SK-N-SH (cell line): Measurements from ENCODE around the gene CTNNB1. TPM values are rescaled to one million over a fixed set of nuclear protein-coding genes. Genes with fewer than 3 reads are reported as not detected.

ENCODE experiments used
- CTCF ChIA-PET: fragments of 300-600, 350-600 bp; formaldehyde crosslinking; extraction: SDS; loops from one replicate; lab custom pipeline; 2021; lab: Yijun Ruan, JAX
- POLR2A ChIA-PET: fragments of 350-600 bp; sonication (Branson Sonifier 250); formaldehyde crosslinking; extraction: SDS; loops from one replicate; lab custom pipeline; 2020; ENCODE audit warnings: antibody characterized with exemption, inconsistent platforms; lab: Yijun Ruan, JAX
- DNase-seq: peaks from one replicate; pipeline ENCODE4 v3.0.0; 2012
- H2AFZ ChIP-seq: fragments of 200-600 bp; sonication (generic); 2 replicates; pipeline ENCODE4 v1.8.1; 2016; ENCODE audit warnings: antibody characterized with exemption, mild to moderate bottlenecking, low read depth
- H3F3A ChIP-seq: fragments of 200-600 bp; sonication (generic); replicated peaks from 2 replicates; pipeline ENCODE3; 2016; ENCODE audit warnings: antibody characterized with exemption, mild to moderate bottlenecking; ENCODE audit not compliant: insufficient read depth
- H3K27ac ChIP-seq, 2 experiments: fragments of 200-500 bp in 1 of 2; fragments of 200-600 bp in 1 of 2; sonication (Bioruptor generic) in 1 of 2; sonication (generic), shearing (Covaris generic) in 1 of 2; 2 replicates each; pipeline versions ENCODE4 v1.5.1 to v1.6.1; 2014 to 2016; ENCODE audit warnings: low read depth in 2 of 2, inconsistent platforms in 1 of 2, low read length in 1 of 2, mild to moderate bottlenecking in 1 of 2, mixed read lengths in 1 of 2
- H3K27me3 ChIP-seq: fragments of 200-600 bp; sonication (generic), shearing (Covaris generic); 2 replicates; pipeline ENCODE4 v1.6.1; 2016; ENCODE audit warnings: mixed run types; ENCODE audit not compliant: insufficient read depth
- H3K36me3 ChIP-seq, 2 experiments: fragments of 200-500 bp in 1 of 2; fragments of 200-600 bp in 1 of 2; sonication (Bioruptor generic) in 1 of 2; sonication (generic) in 1 of 2; replicated peaks in 1 of 2; 2 replicates each; pipeline versions ENCODE3 to v1.5.1; 2014 to 2016; ENCODE audit warnings: low read length in 1 of 2, mild to moderate bottlenecking in 1 of 2; ENCODE audit not compliant: insufficient read depth in 2 of 2, control insufficient read depth in 1 of 2
- H3K4me1 ChIP-seq, 2 experiments: fragments of 200-500 bp in 1 of 2; fragments of 200-600 bp in 1 of 2; sonication (Bioruptor generic) in 1 of 2; sonication (generic), shearing (Covaris generic) in 1 of 2; 2 replicates each; pipeline versions ENCODE4 v1.5.1 to v1.6.1; 2014 to 2016; ENCODE audit warnings: low read depth in 1 of 2, low read length in 1 of 2, mixed run types in 1 of 2; ENCODE audit not compliant: insufficient read depth in 2 of 2, control insufficient read depth in 1 of 2
- H3K4me2 ChIP-seq: fragments of 200-600 bp; sonication (generic), shearing (Covaris generic); 2 replicates; pipeline ENCODE4 v1.6.1; 2017; ENCODE audit warnings: mixed run types
- H3K4me3 ChIP-seq, 2 experiments: fragments of 200-500 bp in 1 of 2; fragments of 200-600 bp in 1 of 2; sonication (Bioruptor generic) in 1 of 2; sonication (generic), shearing (Covaris generic) in 1 of 2; 2 replicates each; pipeline versions ENCODE4 v1.5.1 to v1.8.1; 2014 to 2016; ENCODE audit warnings: low read depth in 2 of 2, inconsistent platforms in 1 of 2, low read length in 1 of 2, mild to moderate bottlenecking in 1 of 2, mixed read lengths in 1 of 2, moderate library complexity in 1 of 2
- H3K79me2 ChIP-seq: fragments of 200-600 bp; sonication (generic); 2 replicates; pipeline ENCODE4 v1.8.1; 2017; ENCODE audit warnings: mild to moderate bottlenecking; ENCODE audit not compliant: insufficient read depth
- H3K9ac ChIP-seq: fragments of 200-600 bp; sonication (generic); 2 replicates; pipeline ENCODE4 v1.6.1; 2017; ENCODE audit warnings: mixed run types
- H3K9me2 ChIP-seq: fragments of 200-600 bp; sonication (generic); 2 replicates; pipeline ENCODE4 v1.6.1; 2017; ENCODE audit warnings: mixed run types
- H3K9me3 ChIP-seq: fragments of 200-600 bp; sonication (generic); 2 replicates; pipeline ENCODE4 v1.6.1; 2017; ENCODE audit warnings: mixed run types, mild to moderate bottlenecking, moderate library complexity
- H4K20me1 ChIP-seq: fragments of 200-600 bp; sonication (generic); 2 replicates; pipeline ENCODE4 v1.6.1; 2017; ENCODE audit warnings: mild to moderate bottlenecking, mixed run types; ENCODE audit not compliant: insufficient read depth
- CHD2 ChIP-seq: fragments of 150-350 bp; IDR thresholded peaks from 2 replicates; pipeline ENCODE4 v1.6.1; 2018; ENCODE audit warnings: low read length; ENCODE audit not compliant: partially characterized antibody
- ELF1 ChIP-seq: IDR thresholded peaks from 2 replicates; pipeline ENCODE4 v1.4.0; 2012
- EZH2phosphoT487 ChIP-seq: fragments of 200-600 bp; sonication (generic); IDR thresholded peaks from 2 replicates; pipeline ENCODE4 v1.6.1; 2017; ENCODE audit warnings: low read depth, mixed run types, mild to moderate bottlenecking, antibody characterized with exemption, moderate library complexity, borderline replicate concordance
- FOSL2 ChIP-seq: IDR thresholded peaks from 2 replicates; pipeline ENCODE4 v1.4.0; 2012; ENCODE audit warnings: low read depth, mild to moderate bottlenecking, moderate library complexity, borderline replicate concordance
- GABPA ChIP-seq: IDR thresholded peaks from 2 replicates; pipeline ENCODE4 v1.4.0; 2012; ENCODE audit warnings: low read depth, mild to moderate bottlenecking
- MXI1 ChIP-seq: IDR thresholded peaks from 2 replicates; pipeline ENCODE4 v1.6.1; 2012; ENCODE audit warnings: mild to moderate bottlenecking, low read depth, low read length, improper control_type of control experiment
- POLR2AphosphoS5 ChIP-seq: IDR thresholded peaks from 2 replicates; pipeline ENCODE4 v1.6.1; 2012; ENCODE audit warnings: low read depth, low read length
- RCOR1 ChIP-seq: fragments of 150-350 bp; IDR thresholded peaks from 2 replicates; pipeline ENCODE4 v1.6.1; 2017; ENCODE audit warnings: antibody characterized with exemption, low read length
- RFX5 ChIP-seq: IDR thresholded peaks from 2 replicates; pipeline ENCODE4 v1.6.1; 2012; ENCODE audit warnings: mild to moderate bottlenecking, improper control_type of control experiment, low read length
- RXRA ChIP-seq: IDR thresholded peaks from 2 replicates; pipeline ENCODE4 v1.4.0; 2012; ENCODE audit warnings: low read depth, mild to moderate bottlenecking, borderline replicate concordance
- SIN3A ChIP-seq: IDR thresholded peaks from 2 replicates; pipeline ENCODE4 v1.6.1; 2012; ENCODE audit warnings: low read depth, mild to moderate bottlenecking, low read length, moderate library complexity, borderline replicate concordance
- TAF1 ChIP-seq: IDR thresholded peaks from 2 replicates; pipeline ENCODE4 v1.6.1; 2012; ENCODE audit warnings: low read depth, mild to moderate bottlenecking, low read length, moderate library complexity, borderline replicate concordance
- TEAD4 ChIP-seq: IDR thresholded peaks from 2 replicates; pipeline ENCODE4 v1.4.0; 2012; ENCODE audit warnings: mild to moderate bottlenecking, borderline replicate concordance; ENCODE audit not compliant: insufficient read depth
- YY1 ChIP-seq: IDR thresholded peaks from 2 replicates; pipeline ENCODE4 v1.4.0; 2012; ENCODE audit warnings: low read depth, mild to moderate bottlenecking
- WGBS: methylation state at CpG from one replicate; pipeline ENCODE4 v1.1.6; 2017; ENCODE audit warnings: low lambda C conversion rate; 5-methylcytosine and 5-hydroxymethylcytosine counted together
- polyA plus RNA-seq, 3 experiments: library from polyadenylated mRNA; depleted of rRNA; stranded (reverse); fragments of >200 nt; gene quantifications; 2 replicates each; pipeline ENCODE4 v1.2.3, GENCODE V29; 2012
- TF ChIP-seq, protein P1 (sequence below): IDR thresholded peaks from 2 replicates; pipeline ENCODE4 v1.4.0; 2012; ENCODE audit warnings: low read depth, borderline replicate concordance
- TF ChIP-seq, protein P2 (sequence below): fragments of 150-350 bp; IDR thresholded peaks from 2 replicates; pipeline ENCODE4 v1.6.1; 2017; ENCODE audit warnings: antibody characterized with exemption, low read length, low read depth, borderline replicate concordance
- TF ChIP-seq, protein P3 (sequence below): IDR thresholded peaks from 2 replicates; pipeline ENCODE4; 2012
- TF ChIP-seq, protein P4 (sequence below): IDR thresholded peaks from 2 replicates; pipeline ENCODE4 v1.4.0; 2012; ENCODE audit warnings: low read depth, borderline replicate concordance
- TF ChIP-seq, protein P5 (sequence below): IDR thresholded peaks from 2 replicates; pipeline ENCODE4 v1.4.0; 2012; ENCODE audit warnings: low read depth

Gene CTNNB1
- polyA plus RNA-seq, 1 of the 3 experiments (the other 2 are of a cell fraction): 178 TPM

DNA sequence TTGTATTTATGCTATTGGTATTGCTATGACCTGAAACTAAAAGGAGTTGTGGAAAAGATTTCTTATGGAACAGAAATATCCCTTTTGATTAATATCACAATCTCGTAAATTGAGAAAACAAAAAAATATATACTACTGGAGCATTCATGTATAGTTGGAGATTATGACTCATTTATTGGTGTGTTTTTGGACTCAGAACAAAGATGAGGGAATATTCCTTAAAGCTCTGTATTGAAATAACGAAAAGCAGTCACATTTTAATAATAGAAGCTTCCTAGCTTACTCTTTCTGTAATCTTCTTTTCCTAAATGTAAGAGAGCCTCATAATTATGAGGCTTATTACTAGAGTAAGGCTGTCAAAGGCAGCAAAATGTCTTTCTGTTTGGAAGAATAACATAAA is 14.3 kb downstream of the CTNNB1 start:
- Histone ChIP-seq H3K9ac (no peak overlapping the region), H3K9me3 (no peaks in the 10 kb centered on the region), H3K27ac (no peak overlapping the region), H3K36me3 (peaks cover 0 to 12% of the 10 kb centered on the region in 2 experiments), H3K9me2 (no peaks in the 10 kb centered on the region), H3K4me1 (peaks cover 0 to 6% of the 10 kb centered on the region in 2 experiments; a peak in 3 of 4 replicates), H2AFZ (no peak overlapping the region), H3K79me2 (peaks cover 100% of the 10 kb centered on the region), H3K27me3 (no peaks in the 10 kb centered on the region), H4K20me1 (peaks cover 100% of the 10 kb centered on the region), H3F3A (peaks cover 12% of the 10 kb centered on the region), H3K4me2 (no peak overlapping the region), H3K4me3 (no peak overlapping the region)
- no peak for TF ChIP-seq ELF1
- no peak for TF ChIP-seq GABPA
- TF ChIP-seq, protein P1, sequence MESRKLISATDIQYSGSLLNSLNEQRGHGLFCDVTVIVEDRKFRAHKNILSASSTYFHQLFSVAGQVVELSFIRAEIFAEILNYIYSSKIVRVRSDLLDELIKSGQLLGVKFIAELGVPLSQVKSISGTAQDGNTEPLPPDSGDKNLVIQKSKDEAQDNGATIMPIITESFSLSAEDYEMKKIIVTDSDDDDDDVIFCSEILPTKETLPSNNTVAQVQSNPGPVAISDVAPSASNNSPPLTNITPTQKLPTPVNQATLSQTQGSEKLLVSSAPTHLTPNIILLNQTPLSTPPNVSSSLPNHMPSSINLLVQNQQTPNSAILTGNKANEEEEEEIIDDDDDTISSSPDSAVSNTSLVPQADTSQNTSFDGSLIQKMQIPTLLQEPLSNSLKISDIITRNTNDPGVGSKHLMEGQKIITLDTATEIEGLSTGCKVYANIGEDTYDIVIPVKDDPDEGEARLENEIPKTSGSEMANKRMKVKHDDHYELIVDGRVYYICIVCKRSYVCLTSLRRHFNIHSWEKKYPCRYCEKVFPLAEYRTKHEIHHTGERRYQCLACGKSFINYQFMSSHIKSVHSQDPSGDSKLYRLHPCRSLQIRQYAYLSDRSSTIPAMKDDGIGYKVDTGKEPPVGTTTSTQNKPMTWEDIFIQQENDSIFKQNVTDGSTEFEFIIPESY: no peak
- TF ChIP-seq, protein P2, sequence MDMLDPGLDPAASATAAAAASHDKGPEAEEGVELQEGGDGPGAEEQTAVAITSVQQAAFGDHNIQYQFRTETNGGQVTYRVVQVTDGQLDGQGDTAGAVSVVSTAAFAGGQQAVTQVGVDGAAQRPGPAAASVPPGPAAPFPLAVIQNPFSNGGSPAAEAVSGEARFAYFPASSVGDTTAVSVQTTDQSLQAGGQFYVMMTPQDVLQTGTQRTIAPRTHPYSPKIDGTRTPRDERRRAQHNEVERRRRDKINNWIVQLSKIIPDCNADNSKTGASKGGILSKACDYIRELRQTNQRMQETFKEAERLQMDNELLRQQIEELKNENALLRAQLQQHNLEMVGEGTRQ: no peak
- no peak for TF ChIP-seq RCOR1
- TF ChIP-seq EZH2phosphoT487: no peak
- TF ChIP-seq, protein P3, sequence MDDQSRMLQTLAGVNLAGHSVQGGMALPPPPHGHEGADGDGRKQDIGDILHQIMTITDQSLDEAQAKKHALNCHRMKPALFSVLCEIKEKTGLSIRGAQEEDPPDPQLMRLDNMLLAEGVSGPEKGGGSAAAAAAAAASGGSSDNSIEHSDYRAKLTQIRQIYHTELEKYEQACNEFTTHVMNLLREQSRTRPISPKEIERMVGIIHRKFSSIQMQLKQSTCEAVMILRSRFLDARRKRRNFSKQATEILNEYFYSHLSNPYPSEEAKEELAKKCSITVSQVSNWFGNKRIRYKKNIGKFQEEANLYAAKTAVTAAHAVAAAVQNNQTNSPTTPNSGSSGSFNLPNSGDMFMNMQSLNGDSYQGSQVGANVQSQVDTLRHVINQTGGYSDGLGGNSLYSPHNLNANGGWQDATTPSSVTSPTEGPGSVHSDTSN: no peak
- TF ChIP-seq SIN3A: no peak
- TF ChIP-seq RFX5: no peak
- TF ChIP-seq YY1: no peak
- no peak for TF ChIP-seq TEAD4
- TF ChIP-seq CHD2: no peak
- TF ChIP-seq POLR2AphosphoS5: no peak
- TF ChIP-seq, protein P4, sequence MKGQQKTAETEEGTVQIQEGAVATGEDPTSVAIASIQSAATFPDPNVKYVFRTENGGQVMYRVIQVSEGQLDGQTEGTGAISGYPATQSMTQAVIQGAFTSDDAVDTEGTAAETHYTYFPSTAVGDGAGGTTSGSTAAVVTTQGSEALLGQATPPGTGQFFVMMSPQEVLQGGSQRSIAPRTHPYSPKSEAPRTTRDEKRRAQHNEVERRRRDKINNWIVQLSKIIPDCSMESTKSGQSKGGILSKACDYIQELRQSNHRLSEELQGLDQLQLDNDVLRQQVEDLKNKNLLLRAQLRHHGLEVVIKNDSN: no peak
- TF ChIP-seq FOSL2: no peak
- TF ChIP-seq TAF1: no peak
- TF ChIP-seq MXI1: no peak
- no peak for TF ChIP-seq RXRA
- TF ChIP-seq, protein P5, sequence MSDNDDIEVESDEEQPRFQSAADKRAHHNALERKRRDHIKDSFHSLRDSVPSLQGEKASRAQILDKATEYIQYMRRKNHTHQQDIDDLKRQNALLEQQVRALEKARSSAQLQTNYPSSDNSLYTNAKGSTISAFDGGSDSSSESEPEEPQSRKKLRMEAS: no peak
- POLR2A ChIA-PET: interaction anchor here (1.6 kb wide), 1 partner anchor 14 kb away, joined by 9 read pairs; the partner anchor contains the start of gene CTNNB1
- DNase-seq: no peak
- CTCF ChIA-PET: interaction anchor here (0.6 to 1.5 kb wide), 3 partner anchors 18 to 666 kb away, joined by 3 to 4 read pairs (median 3); no protein-coding TSS in a partner anchor
- WGBS: 78% methylated on average over 2 of the region's 2 CpGs
